Articular chondrocyte of knee joint (primary cell): Measurements from ENCODE around the gene EIF4A2. TPM values are rescaled to one million over a fixed set of nuclear protein-coding genes. Genes with fewer than 3 reads are reported as not detected.

Source experiments
- small RNA-seq: library from RNA; depleted of rRNA; stranded (forward); fragments of <200 nt; gene quantifications from one replicate; pipeline ENCODE3, GENCODE V24; 2012
- total RNA-seq: library from RNA; depleted of rRNA; stranded (reverse); fragments of >200 nt; gene quantifications from 2 replicates; pipeline ENCODE4 v1.2.3, GENCODE V29; 2012

The EIF4A2 gene
- 381 and 595 TPM in 2 replicates for total RNA-seq

DNA sequence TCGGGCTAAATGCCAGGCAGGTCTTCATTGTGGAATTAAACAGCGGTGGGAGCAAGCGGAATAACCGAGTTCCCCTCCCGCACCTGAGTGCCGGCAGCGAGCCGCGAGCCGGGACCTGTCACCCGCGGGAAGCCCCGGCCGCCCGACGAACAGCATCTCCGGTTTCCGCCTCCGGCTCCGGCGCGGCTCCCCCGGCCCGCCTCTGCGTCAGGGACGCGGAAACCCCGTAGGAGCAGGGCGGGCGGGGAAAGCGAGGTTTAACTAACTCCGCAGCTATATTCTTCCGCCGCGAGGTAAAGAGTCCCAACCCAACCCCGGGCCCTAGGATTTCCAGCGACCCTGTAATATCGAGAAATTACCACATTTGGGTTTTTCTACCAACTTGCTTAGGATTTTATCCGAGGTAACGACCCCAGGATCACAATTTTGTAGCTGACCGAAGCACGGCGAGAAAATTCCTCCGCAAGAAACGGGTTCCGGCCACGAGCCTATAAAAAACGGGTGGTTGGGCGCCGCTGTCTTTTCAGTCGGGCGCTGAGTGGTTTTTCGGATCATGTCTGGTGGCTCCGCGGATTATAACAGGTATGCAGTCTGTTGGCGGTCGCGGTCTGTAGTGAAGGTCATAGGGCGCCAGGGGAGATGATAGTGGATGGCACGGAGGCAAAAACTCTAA is at the start of gene EIF4A2:
TSS of gene EIF4A2 (plus strand) at position 520 of the 673 bp plus-strand sequence. CDS start at position 554, 34 bp downstream.

GRCh38 chr3:186806089-186807055 is 23.0 kb downstream of the EIF4A2 start, which contains the start of gene RFC4:
Gene RFC4 (minus strand): TSS chr3:186806482. CDS start chr3:186804713, 1,769 bp downstream.

Small RNA genes within 50 kb of the gene (small RNA-seq; reads per million reads assigned to genes)
- gene RF00092 (not detected), gene RNU6-1105P (not detected), gene SNORA4 (not detected), gene SNORA63 (not detected), gene SNORA81 (not detected), gene SNORD2 (not detected)

Other genes starting within 250 kb of the EIF4A2 start
- gene CRYGS, start 239.2 kb upstream of the EIF4A2 start, total RNA-seq, result 1.6 and 1.8 TPM in 2 replicates
- 18.2 and 23.3 TPM in 2 replicates for gene TBCCD1, start 216.2 kb upstream of the EIF4A2 start, total RNA-seq
- 47.1 and 54.6 TPM in 2 replicates for gene DNAJB11, start 212.9 kb upstream of the EIF4A2 start, total RNA-seq
- 0.11 TPM in 1 of 2 replicates, not detected in the other for gene AHSG, start 170.5 kb upstream of the EIF4A2 start, total RNA-seq
- not detected in 2 replicates for gene FETUB, start 143.2 kb upstream of the EIF4A2 start, total RNA-seq
- gene HRG, start 117.6 kb upstream of the EIF4A2 start, total RNA-seq, result not detected in 2 replicates
- not detected in 2 replicates for gene KNG1, start 66.2 kb upstream of the EIF4A2 start, total RNA-seq
- 14.6 and 23.1 TPM in 2 replicates for gene RFC4, start 22.9 kb downstream of the EIF4A2 start, total RNA-seq
- under 0.01 TPM in 1 of 2 replicates, not detected in the other for gene ADIPOQ, start 59.1 kb downstream of the EIF4A2 start, total RNA-seq
- 5.5 and 10.8 TPM in 2 replicates for gene ST6GAL1, start 146.9 kb downstream of the EIF4A2 start, total RNA-seq